Osteoblast (primary cell): ENCODE measurements around the gene ZRANB3. TPM values are rescaled to one million over a fixed set of nuclear protein-coding genes. Genes with fewer than 3 reads are reported as not detected.
"Not testable (repeated sequence)": the region's sequence is repeated elsewhere in the genome, so short reads cannot be mapped to it uniquely, and the experiment has no call there.

Source experiments
- DNase-seq: peaks from one replicate; pipeline ENCODE4 v3.0.0; 2011; ENCODE audit warnings: low spot score, mixed read lengths; ENCODE audit not compliant: insufficient read length; ENCODE audit errors: missing footprints
- H2AFZ ChIP-seq: 2 replicates; pipeline ENCODE4 v1.6.0; 2011; ENCODE audit warnings: mild to moderate bottlenecking, low read length
- H3K27ac ChIP-seq: 2 replicates; pipeline ENCODE4 v1.5.1; 2011; ENCODE audit warnings: mild to moderate bottlenecking, low read depth, low read length, moderate library complexity
- H3K27me3 ChIP-seq: 2 replicates; pipeline ENCODE4 v1.6.0; 2012; ENCODE audit warnings: mild to moderate bottlenecking, control low read depth, inconsistent platforms, low read length, moderate library complexity; ENCODE audit not compliant: insufficient read depth
- H3K36me3 ChIP-seq: 2 replicates; pipeline ENCODE4 v1.5.1; 2011; ENCODE audit warnings: mild to moderate bottlenecking, low read length, control low read depth, moderate library complexity; ENCODE audit not compliant: insufficient read depth
- H3K4me1 ChIP-seq: 2 replicates; pipeline ENCODE4 v1.5.1; 2011; ENCODE audit warnings: mild to moderate bottlenecking, low read length, control low read depth, moderate library complexity; ENCODE audit not compliant: insufficient read depth
- H3K4me2 ChIP-seq: 2 replicates; pipeline ENCODE4 v1.6.0; 2011; ENCODE audit warnings: mild to moderate bottlenecking, low read length; ENCODE audit not compliant: insufficient read depth
- H3K4me3 ChIP-seq: fragments of 200-600 bp; sonication (generic); 3 replicates; pipeline ENCODE4 v1.5.1; 2012; ENCODE audit warnings: mild to moderate bottlenecking, low read length, inconsistent platforms; ENCODE audit not compliant: insufficient read depth
- H3K79me2 ChIP-seq: 2 replicates; pipeline ENCODE4 v1.6.0; 2012; ENCODE audit warnings: mild to moderate bottlenecking, low read length, control low read depth, inconsistent platforms; ENCODE audit not compliant: insufficient read depth
- H3K9me3 ChIP-seq: 2 replicates; pipeline ENCODE4 v1.5.1; 2011; ENCODE audit warnings: low read depth, low read length, control low read depth
- H4K20me1 ChIP-seq: 2 replicates; pipeline ENCODE4 v1.6.0; 2012; ENCODE audit warnings: mild to moderate bottlenecking, low read length, control low read depth; ENCODE audit not compliant: insufficient read depth
- CTCF ChIP-seq: IDR thresholded peaks from 2 replicates; pipeline ENCODE4 v1.5.1; 2011; ENCODE audit warnings: mild to moderate bottlenecking, low read depth, low read length, moderate library complexity; ENCODE audit errors: extremely low read depth
- total RNA-seq: library from RNA; depleted of rRNA; stranded (reverse); fragments of >200 nt; gene quantifications from 2 replicates; pipeline ENCODE4 v1.2.3, GENCODE V29; 2012

ZRANB3 gene
- total RNA-seq, 1 donor, result 9.0 TPM

- H4K20me1 ChIP-seq, result no peaks in the 10 kb centered on the region
- no peak overlapping the region for H2AFZ ChIP-seq
- H3K36me3 ChIP-seq, result no peaks in the 10 kb centered on the region
- H3K27me3 ChIP-seq, result no peaks in the 10 kb centered on the region
- no peak for TF ChIP-seq CTCF
- no peak overlapping the region for H3K4me3 ChIP-seq
- H3K4me1 ChIP-seq, result no peaks in the 10 kb centered on the region
- H3K27ac ChIP-seq, result no peak overlapping the region
- no peaks in the 10 kb centered on the region for H3K79me2 ChIP-seq
- no peak for DNase-seq
- H3K9me3 ChIP-seq, result no peaks in the 10 kb centered on the region
- no peak overlapping the region for H3K4me2 ChIP-seq
Measured at GRCh38 chr2:135304694-135305093, 226.3 kb downstream of the ZRANB3 start.

GRCh38 chr2:135299658-135300244 is 231.3 kb downstream of the ZRANB3 start:
- no peak overlapping the region for H2AFZ ChIP-seq
- H3K27me3 ChIP-seq, result no peaks in the 10 kb centered on the region
- no peaks in the 10 kb centered on the region for H3K36me3 ChIP-seq
- peak; percentile 79 for DNase-seq
- H3K79me2 ChIP-seq, result no peaks in the 10 kb centered on the region
- H3K4me3 ChIP-seq, result no peak overlapping the region
- H4K20me1 ChIP-seq, result no peaks in the 10 kb centered on the region
- no peak overlapping the region for H3K27ac ChIP-seq
- no peak for TF ChIP-seq CTCF
- H3K4me1 ChIP-seq, result no peaks in the 10 kb centered on the region
- H3K9me3 ChIP-seq, result no peaks in the 10 kb centered on the region
- no peak overlapping the region for H3K4me2 ChIP-seq

GRCh38 chr2:135299165-135299564 is 231.9 kb downstream of the ZRANB3 start:
- Histone ChIP-seq H3K4me1 (no peaks in the 10 kb centered on the region), H3K27me3 (no peaks in the 10 kb centered on the region), H3K4me3 (no peak overlapping the region), H4K20me1 (no peaks in the 10 kb centered on the region), H2AFZ (no peak overlapping the region), H3K36me3 (no peaks in the 10 kb centered on the region), H3K79me2 (no peaks in the 10 kb centered on the region), H3K9me3 (no peaks in the 10 kb centered on the region), H3K27ac (no peak overlapping the region), H3K4me2 (no peak overlapping the region)
- no peak for TF ChIP-seq CTCF
- no peak for DNase-seq

- not testable (repeated sequence) for H3K36me3 ChIP-seq, DNase-seq, H3K27ac ChIP-seq, H2AFZ ChIP-seq, H3K4me3 ChIP-seq, H4K20me1 ChIP-seq, H3K9me3 ChIP-seq, H3K79me2 ChIP-seq, H3K4me2 ChIP-seq, H3K27me3 ChIP-seq, H3K4me1 ChIP-seq
Measured at GRCh38 chr2:135287121-135287520, 243.9 kb downstream of the ZRANB3 start.
